Measurements from ENCODE around the gene SYDE1. TPM values are rescaled to one million over a fixed set of nuclear protein-coding genes. Genes with fewer than 3 reads are reported as not detected.
A peak's percentile ranks its signal among the peaks of the same experiment; 100 is the strongest.

The SYDE1 gene
- total and polyA plus RNA-seq, 2 of the 4 experiments (the other 2 are of a cell fraction), result 19.4 to 64.9 TPM

DNA sequence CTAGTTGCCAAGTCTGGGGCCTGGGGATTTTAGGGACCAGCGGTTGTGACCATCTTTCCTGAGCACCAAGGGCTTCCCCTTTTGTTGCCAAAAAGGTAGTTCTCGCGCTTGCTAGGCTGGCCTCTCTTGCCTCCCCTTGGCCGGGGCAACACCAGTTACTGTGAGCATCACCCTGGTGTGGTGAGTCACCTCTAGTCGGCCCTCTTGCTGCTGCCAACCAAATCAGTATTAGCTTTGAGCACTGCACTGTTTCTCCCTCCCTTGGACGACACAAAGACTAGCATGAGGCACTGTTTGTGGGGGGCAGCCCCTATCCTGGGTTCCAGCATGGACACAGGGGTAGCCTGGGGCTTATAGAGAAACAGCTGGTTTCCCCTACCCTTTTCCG is 6.9 kb downstream of the SYDE1 start:
- ChIA-PET POLR2A (ENCODE audit: unreplicated experiment) (no interaction called here), CTCF (no interaction called here)
- Histone ChIP-seq H3K56ac (ENCODE audit: extremely low read depth, insufficient read depth, low read length) (no peak overlapping the region), H4K20me1 (ENCODE audit: insufficient read depth, low read length) (peaks cover 35% of the 10 kb centered on the region), H2AK9ac (replicated peaks; ENCODE audit: low read depth, low read length, poor library complexity) (peak overlapping the region; percentile 44), H3K4ac (ENCODE audit: low read depth, low read length) (no peak overlapping the region), H2AK5ac (ENCODE audit: low read depth, low read length) (no peak overlapping the region), H2BK5ac (ENCODE audit: low read depth, low read length, poor library complexity, severe bottlenecking) (no peak overlapping the region), H2BK120ac (ENCODE audit: low read depth, low read length) (no peak overlapping the region), H3K27me3 (ENCODE audit: control insufficient read depth, insufficient read depth, low read length) (no peaks in the 10 kb centered on the region), H3K23ac (ENCODE audit: low read depth, low read length) (no peak overlapping the region), H4K5ac (ENCODE audit: low read depth, low read length) (no peak overlapping the region), H3K36me3 (ENCODE audit: control insufficient read depth, insufficient read depth, low read length) (peaks cover 93% of the 10 kb centered on the region), H3K4me1 (ENCODE audit: control insufficient read depth, insufficient read depth, low read length) (no peaks in the 10 kb centered on the region; the same call in 1 of the 2 replicates), H3K4me2 (ENCODE audit: low read depth, low read length) (no peak overlapping the region), H3K14ac (replicated peaks; ENCODE audit: low read depth, low read length) (no peak overlapping the region), H2BK20ac (ENCODE audit: low read depth, low read length) (no peak overlapping the region), H3K9ac (ENCODE audit: low read depth, low read length) (no peak overlapping the region), H3K79me1 (ENCODE audit: low read depth in 1 of 2, low read length in 2 of 2) (peaks cover 15 to 68% of the 10 kb centered on the region in 2 experiments), H3K9me1 (ENCODE audit: insufficient read depth, low read length) (peaks cover 10% of the 10 kb centered on the region; the same call in 1 of the 2 replicates), H3K9me3 (ENCODE audit: control insufficient read depth, insufficient read depth, low read length) (peaks cover 2% of the 10 kb centered on the region; the same call in 1 of the 2 replicates), H3K27ac (ENCODE audit: insufficient read depth, low read length) (no peak overlapping the region), H4K91ac (ENCODE audit: insufficient read depth, low read depth, low read length) (no peak overlapping the region), H3K4me3 (ENCODE audit: insufficient read depth, low read depth, low read length) (no peak overlapping the region), H2BK15ac (ENCODE audit: low read depth, low read length) (no peak overlapping the region), H2AFZ (replicated peaks; ENCODE audit: low read length, poor library complexity) (peak overlapping the region; percentile 37), H4K8ac (ENCODE audit: low read depth in 2 of 2, low read length in 2 of 2) (no peak overlapping the region), H3K18ac (ENCODE audit: low read depth, low read length) (no peak overlapping the region)
- DNase-seq, result peak; percentile 65
- peak; percentile 67 for ATAC-seq (ENCODE audit: low read depth)
- in situ Hi-C loops (cut with MboI; ENCODE audit: low sequenced_read_pairs) (loop anchor here (10.0 to 25.0 kb wide), 2 partner anchors 141 to 1073 kb away; partner anchors contain the start of genes AP1M1 and FAM32A), intact Hi-C loops (cut with micrococcal nuclease) (no loop called here), dilution Hi-C loops (cut with HindIII; ENCODE audit: low sequenced_read_pairs, unreplicated experiment) (no loop called here)
- TF ChIP-seq FOS (IDR thresholded peaks at IDR 0.05; ENCODE audit: low read depth, low read length) (peak; percentile 15; the same call in 1 of the 2 replicates), POLR2A (IDR thresholded peaks at IDR 0.05; ENCODE audit: low read depth, low read length) (no peak)
- BruUV-seq (replicated peaks), result no TSS peak
- WGBS, 2 experiments (ENCODE audit: extremely low coverage in 2 of 2, insufficient read length in 1 of 2), result 90% methylated on average over 3 of the region's 7 CpGs; no CpG with 5 or more reads in 1 of the 2 experiments

Data from IMR-90 (cell line).